Left ventricle myocardium inferior (tissue), 1 donor: ENCODE results near the gene CYP27C1. TPM values are rescaled to one million over a fixed set of nuclear protein-coding genes. Genes with fewer than 3 reads are reported as not detected.

Experiments used
- DNase-seq: peaks from one replicate; pipeline ENCODE4 v3.0.0-alpha.2; 2020
- H3K27ac ChIP-seq: fragments of 200-600 bp; replicated peaks from 2 replicates; pipeline ENCODE4 v1.8.0; 2021
- H3K27me3 ChIP-seq: fragments of 200-600 bp; 2 replicates; pipeline ENCODE4 v1.8.0; 2021; ENCODE audit warnings: low read depth
- H3K36me3 ChIP-seq: fragments of 200-600 bp; 2 replicates; pipeline ENCODE4 v1.8.0; 2021
- H3K4me1 ChIP-seq: fragments of 200-600 bp; 2 replicates; pipeline ENCODE4 v1.8.0; 2021
- H3K4me3 ChIP-seq: fragments of 200-600 bp; 2 replicates; pipeline ENCODE4 v1.8.0; 2021; ENCODE audit warnings: mild to moderate bottlenecking, moderate library complexity
- H3K9me3 ChIP-seq: fragments of 200-600 bp; replicated peaks from 2 replicates; pipeline ENCODE4 v1.8.0; 2021
- intact Hi-C: fragments of 100-400 bp; cut with micrococcal nuclease; formaldehyde crosslinking; loops from one replicate; pipeline ENCODE4 v1.11.0; 2022
- long read RNA-seq: library from polyadenylated mRNA; unstranded; transcript quantifications from one replicate; pipeline ENCODE4 v2.0.0, GENCODE V29; 2021
- total RNA-seq: library from RNA; stranded (reverse); fragmentation: NEBNext Ultra II Directional; extraction: Animal tissue kit (Norgen Biotek cat#: 25700); gene quantifications from one replicate; pipeline ENCODE4 v1.2.1, GENCODE V29; 2021
- TF ChIP-seq, protein P1 (sequence below): fragments of 200-600 bp; IDR thresholded peaks from 2 replicates; pipeline ENCODE4 v1.8.0; 2021; ENCODE audit warnings: antibody characterized with exemption, mild to moderate bottlenecking, borderline replicate concordance
- donor health status: DM: no; HTN: yes; CAD: no; lungs with severe emphysema.

The CYP27C1 gene, protein sequence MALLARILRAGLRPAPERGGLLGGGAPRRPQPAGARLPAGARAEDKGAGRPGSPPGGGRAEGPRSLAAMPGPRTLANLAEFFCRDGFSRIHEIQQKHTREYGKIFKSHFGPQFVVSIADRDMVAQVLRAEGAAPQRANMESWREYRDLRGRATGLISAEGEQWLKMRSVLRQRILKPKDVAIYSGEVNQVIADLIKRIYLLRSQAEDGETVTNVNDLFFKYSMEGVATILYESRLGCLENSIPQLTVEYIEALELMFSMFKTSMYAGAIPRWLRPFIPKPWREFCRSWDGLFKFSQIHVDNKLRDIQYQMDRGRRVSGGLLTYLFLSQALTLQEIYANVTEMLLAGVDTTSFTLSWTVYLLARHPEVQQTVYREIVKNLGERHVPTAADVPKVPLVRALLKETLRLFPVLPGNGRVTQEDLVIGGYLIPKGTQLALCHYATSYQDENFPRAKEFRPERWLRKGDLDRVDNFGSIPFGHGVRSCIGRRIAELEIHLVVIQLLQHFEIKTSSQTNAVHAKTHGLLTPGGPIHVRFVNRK
- 0.11 TPM for total RNA-seq
- long read RNA-seq: 0 reads

DNA sequence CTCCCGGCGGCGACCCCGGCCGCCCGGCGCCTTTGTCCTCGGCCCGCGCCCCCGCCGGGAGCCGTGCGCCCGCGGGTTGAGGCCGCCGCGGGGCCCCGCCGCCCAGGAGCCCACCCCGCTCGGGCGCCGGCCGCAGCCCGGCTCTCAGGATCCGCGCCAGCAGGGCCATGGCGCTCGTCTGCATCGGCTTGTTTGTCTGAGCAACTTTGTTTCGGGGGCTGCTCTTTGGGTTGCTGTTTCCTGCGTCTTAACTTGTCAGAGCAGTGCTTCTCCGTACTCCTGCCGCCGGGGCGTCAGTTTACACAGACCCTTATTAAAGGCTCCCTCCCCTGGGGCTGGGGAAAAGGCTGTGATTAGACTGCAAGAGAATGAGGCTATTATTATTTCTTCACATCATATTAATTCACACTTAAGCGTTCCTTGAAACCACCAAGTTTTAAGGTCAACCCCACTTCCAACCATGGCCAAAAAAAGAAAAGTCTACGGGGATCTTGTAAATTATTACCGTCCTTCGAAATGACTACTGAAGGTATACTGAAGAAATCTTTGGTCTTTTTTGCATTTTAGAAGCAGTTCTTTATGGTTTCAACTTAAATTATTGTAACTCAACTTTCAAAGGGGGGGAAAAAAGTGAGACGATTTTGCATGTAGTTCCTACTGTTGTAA is at the start of gene CYP27C1:
CYP27C1 (minus strand) TSS at position 198 of the 666 bp plus-strand sequence; CDS start at position 169, 29 bp downstream.
- no peak for DNase-seq
- Histone ChIP-seq H3K27me3 (peaks cover 96% of the 10 kb centered on the region), H3K27ac (no peak within 1 kb of the TSS)

DNA sequence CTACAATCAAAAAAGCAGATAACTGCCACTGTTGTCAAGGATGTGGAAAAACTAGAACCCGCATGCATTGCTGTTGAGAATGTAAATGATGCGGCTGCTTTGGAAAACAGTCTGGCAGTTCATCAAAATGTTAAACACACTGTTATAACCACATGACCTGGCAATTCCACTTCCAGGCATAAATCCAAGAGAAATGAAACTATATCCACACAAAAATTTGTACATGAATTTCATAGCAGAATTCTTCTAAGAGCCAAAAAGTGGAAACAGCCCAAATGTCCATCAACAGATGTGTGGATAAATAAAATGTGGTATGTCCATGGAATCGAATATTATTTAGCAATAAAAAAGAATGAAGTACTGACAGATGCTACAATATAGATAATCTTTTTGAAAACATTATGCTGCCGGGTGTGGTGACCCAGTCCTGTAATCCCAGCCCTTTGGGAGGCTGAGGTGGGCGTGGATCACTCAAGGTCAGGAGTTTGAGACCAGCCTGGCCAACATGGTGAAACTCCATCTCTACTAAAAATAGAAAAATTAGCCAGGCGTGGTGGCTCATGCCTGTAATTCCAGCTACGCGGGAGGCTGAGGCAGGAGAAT is 41.8 kb upstream of the CYP27C1 start:
- H3K9me3 ChIP-seq: no peaks in the 10 kb centered on the region
- H3K27ac ChIP-seq: no peak overlapping the region
- no peak for DNase-seq
- intact Hi-C loops: no loop called here
- H3K27me3 ChIP-seq: no peaks in the 10 kb centered on the region
- TF ChIP-seq, protein P1, sequence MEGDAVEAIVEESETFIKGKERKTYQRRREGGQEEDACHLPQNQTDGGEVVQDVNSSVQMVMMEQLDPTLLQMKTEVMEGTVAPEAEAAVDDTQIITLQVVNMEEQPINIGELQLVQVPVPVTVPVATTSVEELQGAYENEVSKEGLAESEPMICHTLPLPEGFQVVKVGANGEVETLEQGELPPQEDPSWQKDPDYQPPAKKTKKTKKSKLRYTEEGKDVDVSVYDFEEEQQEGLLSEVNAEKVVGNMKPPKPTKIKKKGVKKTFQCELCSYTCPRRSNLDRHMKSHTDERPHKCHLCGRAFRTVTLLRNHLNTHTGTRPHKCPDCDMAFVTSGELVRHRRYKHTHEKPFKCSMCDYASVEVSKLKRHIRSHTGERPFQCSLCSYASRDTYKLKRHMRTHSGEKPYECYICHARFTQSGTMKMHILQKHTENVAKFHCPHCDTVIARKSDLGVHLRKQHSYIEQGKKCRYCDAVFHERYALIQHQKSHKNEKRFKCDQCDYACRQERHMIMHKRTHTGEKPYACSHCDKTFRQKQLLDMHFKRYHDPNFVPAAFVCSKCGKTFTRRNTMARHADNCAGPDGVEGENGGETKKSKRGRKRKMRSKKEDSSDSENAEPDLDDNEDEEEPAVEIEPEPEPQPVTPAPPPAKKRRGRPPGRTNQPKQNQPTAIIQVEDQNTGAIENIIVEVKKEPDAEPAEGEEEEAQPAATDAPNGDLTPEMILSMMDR: no peak
- H3K4me3 ChIP-seq: no peak overlapping the region
- H3K36me3 ChIP-seq: peaks cover 81% of the 10 kb centered on the region
- H3K4me1 ChIP-seq: peaks cover 7% of the 10 kb centered on the region

More for the DNA sequence above, at the start of gene CYP27C1:
- Histone ChIP-seq H3K9me3 (peaks cover 7% of the 10 kb centered on the region), H3K4me3 (peak within 1 kb of the TSS; percentile 63), H3K4me1 (peaks cover 23% of the 10 kb centered on the region), H3K36me3 (no peaks in the 10 kb centered on the region)
- intact Hi-C loops: no loop called here
- TF ChIP-seq, protein P1: no peak

DNA sequence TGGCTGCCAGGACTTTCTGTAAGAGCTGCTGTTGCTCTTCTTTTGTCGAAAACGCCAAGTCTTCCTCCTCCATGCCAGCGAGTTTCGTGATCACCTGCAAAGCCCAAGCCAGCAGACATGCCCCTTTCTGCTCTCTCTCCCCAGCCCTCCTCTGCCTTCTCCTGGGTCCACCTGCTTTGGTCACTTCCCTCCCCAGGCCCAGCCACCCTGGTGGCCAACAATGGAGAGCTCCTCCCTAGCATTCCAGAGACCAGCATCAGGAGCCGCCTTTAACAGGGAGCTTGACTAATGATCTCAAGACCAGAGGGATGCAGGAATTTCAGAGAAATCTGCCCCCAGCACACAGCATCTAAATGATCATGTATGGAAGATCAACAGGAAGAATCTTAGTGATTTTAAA is 39.3 kb upstream of the CYP27C1 start:
- Histone ChIP-seq H3K9me3 (no peaks in the 10 kb centered on the region), H3K27ac (no peak overlapping the region), H3K4me1 (peaks cover 7% of the 10 kb centered on the region), H3K4me3 (no peak overlapping the region), H3K36me3 (peaks cover 78% of the 10 kb centered on the region), H3K27me3 (no peaks in the 10 kb centered on the region)
- no peak for DNase-seq
- intact Hi-C loops: no loop called here
- TF ChIP-seq, protein P1: no peak

DNA sequence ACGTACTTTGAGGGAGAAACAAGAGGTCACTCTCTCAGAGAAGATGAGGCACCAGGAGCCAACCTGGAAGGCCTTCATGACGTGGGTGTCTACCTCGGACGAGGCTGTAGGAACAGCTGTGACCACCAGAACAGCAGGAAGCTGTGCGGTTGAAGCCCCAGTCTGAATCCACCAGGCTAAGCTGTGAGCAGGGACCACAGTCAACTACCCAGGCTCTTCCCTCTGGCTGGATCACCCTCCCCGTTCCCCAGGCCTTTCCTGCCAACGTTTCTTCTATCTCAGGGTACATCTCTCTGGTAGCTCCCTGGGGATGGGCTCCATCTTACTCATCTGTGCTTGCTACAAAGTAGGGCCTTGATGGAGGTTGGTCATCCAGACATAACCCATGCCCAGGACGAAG is 36.8 kb upstream of the CYP27C1 start:
- intact Hi-C loops: no loop called here
- H3K27ac ChIP-seq: no peak overlapping the region
- no peak overlapping the region for H3K4me3 ChIP-seq
- TF ChIP-seq, protein P1: no peak
- no peaks in the 10 kb centered on the region for H3K9me3 ChIP-seq
- H3K36me3 ChIP-seq: peaks cover 55% of the 10 kb centered on the region
- no peaks in the 10 kb centered on the region for H3K27me3 ChIP-seq
- peaks cover 7% of the 10 kb centered on the region for H3K4me1 ChIP-seq
- DNase-seq: no peak

DNA sequence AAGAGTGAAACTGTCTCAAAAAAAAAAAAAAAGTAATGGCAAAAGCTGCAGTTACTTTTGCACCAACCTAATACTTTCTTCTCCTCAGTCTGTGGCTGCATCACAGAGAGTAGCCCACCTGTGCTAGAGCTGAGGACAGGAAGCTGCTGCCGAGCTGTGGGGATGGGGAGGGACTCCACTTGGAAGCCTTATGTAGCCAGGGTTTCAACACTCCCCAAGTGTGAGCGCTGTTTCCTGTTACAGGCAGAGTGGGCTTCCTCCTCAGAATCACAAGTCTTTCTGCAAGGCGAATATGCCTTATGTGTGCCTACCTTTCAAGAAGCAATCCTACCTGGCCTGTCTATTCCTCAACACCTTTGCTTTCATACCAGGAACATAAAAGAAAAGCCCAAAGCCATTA is 36.3 kb upstream of the CYP27C1 start:
- TF ChIP-seq, protein P1: no peak
- Histone ChIP-seq H3K9me3 (no peaks in the 10 kb centered on the region), H3K4me3 (no peak overlapping the region), H3K36me3 (peaks cover 54% of the 10 kb centered on the region), H3K27me3 (no peaks in the 10 kb centered on the region), H3K4me1 (peaks cover 7% of the 10 kb centered on the region), H3K27ac (no peak overlapping the region)
- intact Hi-C loops: no loop called here
- DNase-seq: no peak
